OCI-LY3 (cell line): ENCODE results near the gene ZMYM4.
A peak's percentile ranks its signal among the peaks of the same experiment; 100 is the strongest.
"Not testable (repeated sequence)": the region's sequence is repeated elsewhere in the genome, so short reads cannot be mapped to it uniquely, and the experiment has no call there.

ENCODE experiments used
- H2AFZ ChIP-seq: fragments of 200-600, 300-600 bp; shearing (Covaris generic); 2 replicates; pipeline ENCODE4 v1.6.0; 2014; ENCODE audit warnings: antibody characterized with exemption, low read depth, low read length
- H3K27ac ChIP-seq: fragments of 200-600, 300-600 bp; sonication (generic); 2 replicates; pipeline ENCODE4 v1.5.1; 2014; ENCODE audit warnings: mild to moderate bottlenecking, low read length, moderate library complexity, mixed read lengths
- H3K27me3 ChIP-seq: fragments of 200-600, 300-600 bp; sonication (generic); 2 replicates; pipeline ENCODE4 v1.6.1; 2014; ENCODE audit warnings: low read depth, low read length, mixed read lengths
- H3K36me3 ChIP-seq: fragments of 200-600, 300-600 bp; sonication (generic); replicated peaks from 2 replicates; pipeline ENCODE3; 2014; ENCODE audit warnings: low read depth, low read length, mixed read lengths
- H3K4me1 ChIP-seq: fragments of 300-600, 200-600 bp; sonication (generic); 2 replicates; pipeline ENCODE4 v1.6.1; 2014; ENCODE audit warnings: low read length, mixed read lengths
- H3K4me2 ChIP-seq: fragments of 200-600, 300-600 bp; sonication (generic); 2 replicates; pipeline ENCODE4 v1.6.1; 2014; ENCODE audit warnings: low read length, mixed read lengths
- H3K4me3 ChIP-seq: fragments of 300-600, 200-600 bp; sonication (generic); 2 replicates; pipeline ENCODE4 v1.5.1; 2014; ENCODE audit warnings: antibody characterized with exemption, mild to moderate bottlenecking, low read length, moderate library complexity
- H3K79me2 ChIP-seq: fragments of 300-600, 200-600 bp; shearing (Covaris generic); 2 replicates; pipeline ENCODE4 v1.6.1; 2014; ENCODE audit warnings: mild to moderate bottlenecking, low read length, mixed read lengths
- H3K9ac ChIP-seq: fragments of 300-600, 200-600 bp; shearing (Covaris generic); 2 replicates; pipeline ENCODE4 v1.6.0; 2014; ENCODE audit warnings: mild to moderate bottlenecking, low read length, moderate library complexity
- H3K9me3 ChIP-seq: fragments of 200-600, 300-600 bp; shearing (Covaris generic); 2 replicates; pipeline ENCODE4 v1.6.1; 2014; ENCODE audit warnings: low read length, mixed read lengths; ENCODE audit not compliant: insufficient read depth
- H4K20me1 ChIP-seq: fragments of 200-600, 300-600 bp; sonication (generic); 2 replicates; pipeline ENCODE4 v1.6.1; 2016; ENCODE audit warnings: low read length, mixed read lengths; ENCODE audit not compliant: insufficient read depth
- EZH2phosphoT487 ChIP-seq: fragments of 200-600 bp; shearing (Covaris generic); IDR thresholded peaks from 2 replicates; pipeline ENCODE4 v1.6.1; 2018; ENCODE audit warnings: antibody characterized with exemption, mixed run types, low read depth
- TF ChIP-seq, protein P1 (sequence below): fragments of 200-600, 300-600 bp; sonication (generic); IDR thresholded peaks from 2 replicates; pipeline ENCODE4 v1.5.1; 2014; ENCODE audit warnings: antibody characterized with exemption, low read length, low read depth

The ZMYM4 gene

DNA sequence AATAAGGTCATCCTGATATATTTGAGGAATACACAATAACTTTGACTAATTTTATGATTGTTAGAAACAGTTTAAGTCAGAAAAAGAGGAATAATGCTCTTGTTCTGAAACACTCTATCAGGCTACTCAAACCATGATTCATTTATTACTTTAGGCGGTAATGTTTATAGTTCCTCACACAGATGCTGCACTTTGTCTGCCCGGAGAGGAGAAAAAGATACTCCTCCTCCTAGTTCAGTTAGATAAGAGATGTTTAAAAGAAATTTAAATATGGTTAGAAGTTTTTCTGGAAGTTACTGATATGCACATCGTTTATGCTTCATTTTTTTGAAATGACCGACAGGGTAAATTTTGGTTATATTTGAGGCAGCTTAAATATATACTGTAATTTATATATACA, 103.0 kb downstream of the ZMYM4 start:
- H4K20me1 ChIP-seq: no peaks in the 10 kb centered on the region

DNA sequence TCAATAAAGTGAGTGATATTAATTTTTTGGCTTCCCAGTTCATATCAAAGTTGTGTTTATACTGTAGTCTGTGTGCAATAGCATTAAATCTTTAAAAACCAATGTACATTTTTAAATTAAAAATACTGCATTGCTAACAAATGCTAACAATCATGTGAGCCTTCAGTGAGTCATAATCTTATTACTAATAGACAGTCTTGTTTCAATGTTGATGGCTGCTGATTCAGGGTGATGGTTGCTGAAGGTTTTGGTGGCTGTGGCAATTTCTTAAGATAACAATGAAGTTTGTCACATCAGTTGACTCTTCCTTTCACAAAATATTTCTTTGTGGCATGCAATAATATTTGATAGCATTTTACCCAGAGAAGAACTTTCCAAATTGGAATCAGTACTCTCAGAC, 109.0 kb downstream of the ZMYM4 start:
- Histone ChIP-seq H3K9ac (no peak overlapping the region), H3K27me3 (no peaks in the 10 kb centered on the region), H3K4me1 (no peaks in the 10 kb centered on the region; the same call in 1 of the 2 replicates), H4K20me1 (no peaks in the 10 kb centered on the region), H3K36me3 (no peaks in the 10 kb centered on the region), H3K79me2 (no peaks in the 10 kb centered on the region), H3K4me3 (no peak overlapping the region), H3K9me3 (no peaks in the 10 kb centered on the region), H3K4me2 (no peak overlapping the region), H2AFZ (no peak overlapping the region), H3K27ac (no peak overlapping the region)
- TF ChIP-seq, protein P1, sequence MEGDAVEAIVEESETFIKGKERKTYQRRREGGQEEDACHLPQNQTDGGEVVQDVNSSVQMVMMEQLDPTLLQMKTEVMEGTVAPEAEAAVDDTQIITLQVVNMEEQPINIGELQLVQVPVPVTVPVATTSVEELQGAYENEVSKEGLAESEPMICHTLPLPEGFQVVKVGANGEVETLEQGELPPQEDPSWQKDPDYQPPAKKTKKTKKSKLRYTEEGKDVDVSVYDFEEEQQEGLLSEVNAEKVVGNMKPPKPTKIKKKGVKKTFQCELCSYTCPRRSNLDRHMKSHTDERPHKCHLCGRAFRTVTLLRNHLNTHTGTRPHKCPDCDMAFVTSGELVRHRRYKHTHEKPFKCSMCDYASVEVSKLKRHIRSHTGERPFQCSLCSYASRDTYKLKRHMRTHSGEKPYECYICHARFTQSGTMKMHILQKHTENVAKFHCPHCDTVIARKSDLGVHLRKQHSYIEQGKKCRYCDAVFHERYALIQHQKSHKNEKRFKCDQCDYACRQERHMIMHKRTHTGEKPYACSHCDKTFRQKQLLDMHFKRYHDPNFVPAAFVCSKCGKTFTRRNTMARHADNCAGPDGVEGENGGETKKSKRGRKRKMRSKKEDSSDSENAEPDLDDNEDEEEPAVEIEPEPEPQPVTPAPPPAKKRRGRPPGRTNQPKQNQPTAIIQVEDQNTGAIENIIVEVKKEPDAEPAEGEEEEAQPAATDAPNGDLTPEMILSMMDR: no peak

More for the DNA sequence above, 103.0 kb downstream of the ZMYM4 start:
- no peaks in the 10 kb centered on the region for H3K9me3 ChIP-seq
- TF ChIP-seq, protein P1: no peak
- no peak for TF ChIP-seq EZH2phosphoT487
- H3K9ac ChIP-seq: no peak overlapping the region
- H2AFZ ChIP-seq: no peak overlapping the region
- no peaks in the 10 kb centered on the region for H3K27me3 ChIP-seq
- no peak overlapping the region for H3K4me3 ChIP-seq
- H3K79me2 ChIP-seq: no peaks in the 10 kb centered on the region
- H3K36me3 ChIP-seq: no peaks in the 10 kb centered on the region
- peaks cover 23% of the 10 kb centered on the region for H3K4me1 ChIP-seq
- H3K4me2 ChIP-seq: peak overlapping the region; percentile 31
- H3K27ac ChIP-seq: peak overlapping the region; percentile 64

DNA sequence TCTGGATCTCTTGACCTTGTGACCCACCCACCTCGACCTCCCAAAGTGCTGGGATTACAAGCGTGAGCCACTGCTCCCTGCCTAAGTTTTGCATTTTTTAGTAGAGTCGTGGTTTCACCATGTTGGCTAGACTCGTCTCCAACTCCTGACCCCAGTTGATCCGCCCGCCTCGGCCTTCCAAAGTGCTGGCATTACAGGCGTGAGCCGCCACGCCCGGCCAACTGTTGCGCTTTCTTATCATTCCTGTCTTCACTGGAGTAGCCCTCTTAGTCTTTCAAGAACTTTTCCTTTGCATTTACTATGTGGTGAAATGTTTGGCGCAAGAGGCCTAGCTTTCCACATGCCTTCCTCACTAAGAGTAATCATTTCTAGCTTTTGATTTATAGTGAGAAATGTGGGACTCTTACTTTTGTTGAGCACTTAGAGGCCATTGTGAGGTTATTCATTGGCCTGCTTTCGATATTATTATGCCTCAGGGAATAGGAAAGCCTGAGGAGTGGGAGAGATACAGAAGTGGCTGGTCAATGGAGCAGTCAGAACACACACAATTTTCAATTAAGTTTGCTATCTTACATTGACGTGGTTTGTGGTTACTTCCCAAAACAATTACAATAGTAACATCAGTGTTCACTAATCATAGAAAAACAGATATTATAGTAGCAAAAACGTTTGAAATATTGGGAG, 111.0 kb downstream of the ZMYM4 start:
- no peak overlapping the region for H3K4me2 ChIP-seq
- H3K79me2 ChIP-seq: no peaks in the 10 kb centered on the region
- no peaks in the 10 kb centered on the region for H4K20me1 ChIP-seq
- H3K27ac ChIP-seq: no peak overlapping the region
- no peaks in the 10 kb centered on the region for H3K27me3 ChIP-seq
- no peak overlapping the region for H2AFZ ChIP-seq
- no peak overlapping the region for H3K4me3 ChIP-seq
- H3K36me3 ChIP-seq: no peaks in the 10 kb centered on the region
- no peak overlapping the region for H3K9ac ChIP-seq
- no peaks in the 10 kb centered on the region; the same call in 1 of the 2 replicates for H3K4me1 ChIP-seq
- no peaks in the 10 kb centered on the region for H3K9me3 ChIP-seq
- TF ChIP-seq, protein P1: no peak
- TF ChIP-seq EZH2phosphoT487: no peak

DNA sequence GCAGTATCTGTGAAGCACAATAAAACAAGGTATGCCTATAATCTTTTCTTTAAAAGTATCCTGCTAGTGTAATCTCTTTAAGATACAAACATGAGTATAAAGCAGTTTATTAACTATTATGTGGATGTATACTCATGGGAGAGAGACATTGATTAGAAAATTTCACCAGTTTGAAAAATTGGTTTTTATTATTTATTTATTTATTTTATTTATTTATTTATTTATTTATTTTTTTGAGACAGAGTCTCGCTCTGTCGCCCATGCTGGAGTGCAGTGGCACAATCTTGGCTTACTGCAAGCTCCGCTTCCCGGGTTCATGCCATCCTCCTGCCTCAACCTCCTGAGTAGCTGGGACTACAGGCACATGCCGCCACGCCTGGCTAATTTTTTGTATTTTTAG, 111.6 kb downstream of the ZMYM4 start:
- H3K27ac ChIP-seq, H4K20me1 ChIP-seq: not testable (repeated sequence)

More for the DNA sequence above, 111.6 kb downstream of the ZMYM4 start:
- H3K9ac ChIP-seq, H3K4me1 ChIP-seq, H3K36me3 ChIP-seq, H2AFZ ChIP-seq, H3K9me3 ChIP-seq, H3K27me3 ChIP-seq, H3K79me2 ChIP-seq, H3K4me2 ChIP-seq, H3K4me3 ChIP-seq: not testable (repeated sequence)
